ENCODE results near the gene SFI1.

Gene SFI1

DNA sequence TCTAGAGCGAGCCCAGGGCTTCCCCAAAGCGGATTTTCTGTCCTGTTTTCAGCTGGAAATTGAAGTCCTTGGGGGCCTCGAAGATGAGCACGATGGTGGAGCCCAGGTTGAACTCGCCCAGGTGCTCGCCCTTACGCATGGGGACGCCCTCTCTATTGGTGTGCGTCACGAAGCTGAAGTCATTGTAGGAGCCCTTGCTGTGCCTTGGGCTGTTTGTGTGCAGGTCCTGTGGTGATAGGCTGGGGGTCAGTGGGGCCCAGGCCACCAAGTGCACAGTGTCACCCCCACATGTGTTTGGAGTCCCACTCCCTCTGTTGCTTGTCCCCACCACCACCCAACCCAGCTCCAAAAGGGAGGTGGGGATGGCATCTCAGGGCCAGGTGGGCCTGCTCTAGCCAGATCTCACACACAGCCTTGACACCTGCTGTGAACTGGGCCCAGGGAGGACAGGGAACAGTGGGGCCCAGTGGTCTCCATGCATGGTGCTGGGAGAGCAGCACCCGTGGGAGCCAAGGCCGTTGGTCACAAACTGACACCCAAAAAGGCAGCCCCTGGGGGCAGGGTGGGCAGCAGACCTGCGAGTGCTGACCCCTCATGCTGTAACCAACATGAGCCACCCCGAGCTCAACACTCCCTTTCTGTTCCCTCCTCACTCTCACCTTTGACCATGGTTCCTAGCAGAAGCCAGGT lies 123.4 kb downstream of the SFI1 start:
- DNase-seq = no peak

DNA sequence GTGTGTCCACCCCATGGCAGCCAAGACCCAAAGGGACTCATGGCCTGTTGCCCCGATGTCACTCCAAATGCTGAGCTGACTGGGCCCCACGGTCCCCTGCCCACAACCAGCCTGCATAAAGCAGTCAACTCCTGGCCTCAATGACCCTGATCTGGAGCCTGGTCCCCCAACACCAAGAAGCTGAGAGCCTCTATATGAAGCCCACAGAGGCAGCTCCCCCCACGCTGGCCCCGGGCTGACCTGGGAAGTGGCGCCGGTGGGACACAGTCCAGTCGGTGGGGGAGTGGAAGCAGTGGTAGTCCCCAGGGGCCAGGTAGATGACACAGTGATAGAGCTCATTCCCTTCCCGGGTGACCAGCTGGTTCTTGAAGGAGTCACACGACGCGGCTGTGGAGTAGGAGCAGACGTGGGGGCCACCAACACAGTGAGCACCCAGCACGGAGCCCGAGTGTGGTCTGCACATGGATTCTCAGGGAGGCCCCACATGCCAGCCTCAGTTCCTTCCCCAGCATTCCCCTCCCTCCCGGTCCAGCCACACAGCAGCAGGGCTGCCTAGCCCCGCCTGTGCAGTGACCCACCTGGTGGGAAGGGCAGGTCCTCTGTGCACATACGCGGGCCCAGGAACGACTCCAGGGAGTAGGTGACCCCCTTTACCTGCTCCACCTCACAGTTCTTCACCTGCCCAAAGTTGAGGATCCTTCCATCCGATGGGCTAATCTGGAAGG lies 124.6 kb downstream of the SFI1 start:
- DNase-seq = no peak

DNA sequence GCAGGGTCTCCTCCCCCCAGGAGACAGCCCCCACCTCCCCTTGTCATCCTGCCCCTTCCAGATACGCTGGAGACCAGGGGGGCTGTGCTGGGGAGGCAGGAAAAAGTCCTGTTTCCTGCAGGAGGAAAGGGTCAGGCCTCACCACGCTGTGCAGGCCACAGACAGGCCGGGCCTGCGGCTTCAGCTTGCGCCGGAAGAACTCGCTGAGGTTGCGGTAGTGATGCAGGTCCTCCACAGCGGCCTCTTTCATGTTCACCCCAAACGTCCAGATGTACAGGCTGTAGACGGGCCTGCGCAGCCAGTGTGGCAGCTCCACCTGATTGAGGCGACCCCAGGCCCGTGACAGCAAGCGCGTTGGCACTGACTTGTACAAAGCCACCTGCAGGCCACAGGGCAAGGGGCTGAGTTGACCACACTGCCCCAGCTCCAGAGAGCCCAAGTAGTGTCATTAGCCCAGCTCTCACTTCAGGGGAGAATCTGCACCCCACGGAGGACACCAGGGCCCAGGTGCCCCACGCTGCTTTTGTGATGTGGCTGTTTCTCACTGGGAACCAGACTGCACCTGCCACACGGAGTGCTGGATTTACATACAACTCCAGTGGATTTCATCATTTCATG lies 125.3 kb downstream of the SFI1 start:
- DNase-seq = no peak

DNA sequence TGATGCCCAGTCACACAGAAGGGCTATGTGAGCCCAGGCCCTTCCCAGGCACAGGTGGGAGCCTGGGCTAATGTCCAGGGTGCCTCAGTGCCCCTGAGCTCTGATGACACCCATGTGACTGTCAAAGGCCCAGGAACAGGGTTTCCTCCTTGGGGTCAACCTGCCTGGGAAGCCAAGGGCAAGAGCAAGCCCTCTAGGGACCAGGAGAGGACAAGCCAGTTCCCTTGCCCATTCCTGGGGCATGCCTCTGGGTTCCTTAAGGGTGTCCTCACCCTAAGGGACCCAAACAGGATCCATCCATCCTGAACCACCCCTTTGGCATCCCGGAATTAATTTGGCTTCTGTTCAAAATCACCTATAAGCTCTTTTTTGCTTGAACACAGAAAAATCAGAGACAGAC lies 126.6 kb downstream of the SFI1 start:
- no peak for DNase-seq

DNA sequence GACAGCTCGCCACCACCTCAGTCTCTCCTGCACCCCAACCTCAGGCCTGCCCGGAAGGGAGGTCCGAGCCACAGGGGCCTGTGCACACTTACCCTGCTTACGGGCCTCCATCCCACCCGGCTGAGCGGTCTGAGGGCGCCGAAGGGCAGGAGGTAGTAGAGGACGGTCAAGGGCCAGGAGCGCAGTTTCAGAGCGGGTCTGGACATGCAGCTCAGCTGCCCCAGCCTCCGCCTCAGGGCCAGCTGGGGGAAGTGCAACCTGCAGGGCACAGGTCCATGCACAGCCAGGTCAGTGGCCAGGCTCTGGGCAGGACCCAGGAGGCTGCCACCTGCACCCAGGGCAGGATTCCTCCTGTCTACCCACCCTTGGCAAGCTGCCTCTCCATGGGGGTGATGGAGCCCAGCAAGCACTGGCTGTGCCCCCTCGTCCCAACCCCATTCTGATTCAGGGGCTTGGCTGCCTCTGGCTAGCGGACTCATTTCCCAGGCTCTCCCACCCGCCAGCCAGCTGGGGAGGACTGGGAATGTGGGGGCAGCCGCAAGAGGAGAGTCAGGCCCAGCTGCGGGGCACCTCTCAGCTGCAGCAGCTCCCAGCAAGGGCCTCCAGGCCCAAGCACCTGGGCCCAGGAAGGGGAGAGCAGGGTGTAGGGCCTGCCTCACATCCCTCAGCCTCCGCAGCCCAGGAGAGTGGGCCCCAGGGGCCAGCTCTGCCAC lies 127.4 kb downstream of the SFI1 start:
- DNase-seq = no peak

DNA sequence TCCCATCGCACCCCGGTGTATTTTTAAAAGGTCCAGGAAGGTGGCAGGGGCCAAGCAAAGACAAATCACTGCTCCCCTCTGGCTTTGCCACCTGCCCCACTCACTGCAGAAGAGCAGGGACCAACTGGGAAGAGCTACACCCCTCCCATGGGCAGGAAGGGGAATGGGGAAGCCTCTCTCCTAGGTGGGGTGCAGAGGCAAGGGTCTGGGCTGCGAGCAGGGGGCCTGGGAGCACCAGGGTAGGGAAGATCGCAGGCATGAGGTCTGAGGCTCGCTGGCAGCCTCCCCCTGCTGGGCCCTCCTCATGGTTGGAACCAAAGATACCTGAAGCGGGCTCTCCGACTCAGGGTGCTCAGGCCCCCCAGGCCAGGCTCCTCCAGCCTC lies 128.9 kb downstream of the SFI1 start:
- DNase-seq = no peak

DNA sequence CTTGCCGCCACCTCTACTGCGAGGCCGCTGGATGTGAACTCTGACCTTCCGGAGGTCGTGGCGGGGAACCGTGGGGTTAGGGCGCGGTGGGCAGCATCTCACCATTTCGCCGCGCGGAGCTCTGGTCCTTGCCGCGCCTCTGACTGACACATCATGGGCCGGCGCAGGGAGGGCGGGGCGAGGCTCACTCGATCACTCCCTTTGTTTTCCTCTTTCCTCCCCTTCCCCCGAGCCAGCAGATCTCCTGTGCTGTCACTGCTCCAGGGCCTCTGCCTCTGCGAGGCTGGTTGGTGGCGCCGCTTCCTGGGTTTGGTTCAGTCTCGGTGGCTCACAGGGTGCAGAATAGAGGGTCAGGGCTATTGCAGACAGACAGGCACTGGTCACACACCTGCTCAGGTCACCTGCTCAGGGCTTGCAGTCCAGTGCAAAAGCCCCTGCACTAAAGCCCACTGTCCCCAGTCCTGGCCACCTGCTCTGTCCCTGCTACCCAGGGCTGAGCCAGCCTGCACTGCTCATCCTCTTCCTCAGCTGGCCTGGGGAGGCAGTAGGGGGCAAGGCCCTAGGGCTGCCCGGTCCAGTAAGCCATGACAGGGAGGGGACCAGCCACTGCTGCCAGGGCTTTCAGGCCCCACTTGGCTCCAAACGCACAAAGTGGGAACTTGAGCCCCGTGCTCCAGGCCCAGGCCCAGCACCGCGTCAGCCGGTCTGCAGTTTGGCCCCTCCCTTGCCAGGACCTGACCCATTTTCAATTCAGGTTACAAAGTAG lies 129.5 kb downstream of the SFI1 start:
- DNase-seq = peak; percentile 42

DNA sequence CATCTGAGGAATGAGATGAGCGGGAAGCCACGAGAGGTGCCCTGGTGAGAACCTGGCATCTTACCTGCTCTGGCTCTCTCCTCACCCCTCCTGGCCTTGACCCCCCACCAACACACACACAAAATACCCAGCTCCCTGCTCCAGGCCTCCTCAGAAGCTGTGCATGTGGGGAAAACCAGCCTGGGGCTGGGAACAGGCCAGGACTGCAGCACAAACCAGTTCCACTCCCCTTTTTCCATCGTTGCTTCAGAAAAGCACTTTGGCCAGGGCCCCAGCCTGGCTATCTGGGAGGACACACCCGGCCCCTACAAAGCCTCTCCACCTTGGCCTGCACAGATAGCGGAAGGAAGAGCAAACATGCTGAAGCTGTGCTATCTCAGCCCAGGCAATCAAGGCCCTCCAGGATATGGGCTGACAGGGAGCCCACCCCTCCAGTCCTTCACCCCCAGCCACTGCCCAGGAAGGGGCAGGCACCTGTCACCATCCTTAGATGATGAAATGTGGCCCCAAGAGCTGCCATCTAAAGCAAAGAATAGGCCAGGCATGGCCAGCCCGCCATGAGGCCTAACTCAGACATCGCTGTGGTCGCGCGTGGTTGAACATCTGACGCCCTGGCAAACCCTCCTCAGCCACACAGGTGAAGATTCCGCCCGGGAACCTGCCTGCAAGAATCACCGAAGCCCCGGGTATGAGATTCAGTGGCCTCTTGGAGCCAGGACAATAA lies 130.3 kb downstream of the SFI1 start:
- DNase-seq = no peak

DNA sequence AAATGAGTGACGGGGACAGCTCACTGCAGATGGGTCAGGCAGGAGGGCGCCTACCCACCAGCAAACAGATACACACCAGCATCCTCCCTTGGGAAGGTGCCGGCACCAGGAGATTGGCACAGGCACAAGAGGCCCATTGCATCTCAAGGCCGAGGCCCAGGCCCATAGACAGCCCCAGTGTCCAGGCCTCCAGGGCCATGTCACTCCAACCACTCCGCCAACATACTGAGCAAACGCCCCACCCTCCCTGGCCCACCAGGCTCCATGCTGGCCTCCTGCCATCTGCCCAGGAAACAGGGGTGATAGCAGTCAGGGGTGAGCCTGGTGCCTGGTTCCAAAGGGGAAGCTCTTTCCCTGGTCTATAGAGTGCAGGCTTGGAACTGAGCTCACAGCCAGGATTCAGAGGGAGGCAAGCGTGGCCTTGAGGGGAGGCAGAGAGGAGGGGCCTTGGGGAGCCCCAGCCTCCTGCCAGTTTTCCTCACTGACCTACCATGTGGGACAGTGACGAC lies 130.9 kb downstream of the SFI1 start:
- DNase-seq = no peak

DNA sequence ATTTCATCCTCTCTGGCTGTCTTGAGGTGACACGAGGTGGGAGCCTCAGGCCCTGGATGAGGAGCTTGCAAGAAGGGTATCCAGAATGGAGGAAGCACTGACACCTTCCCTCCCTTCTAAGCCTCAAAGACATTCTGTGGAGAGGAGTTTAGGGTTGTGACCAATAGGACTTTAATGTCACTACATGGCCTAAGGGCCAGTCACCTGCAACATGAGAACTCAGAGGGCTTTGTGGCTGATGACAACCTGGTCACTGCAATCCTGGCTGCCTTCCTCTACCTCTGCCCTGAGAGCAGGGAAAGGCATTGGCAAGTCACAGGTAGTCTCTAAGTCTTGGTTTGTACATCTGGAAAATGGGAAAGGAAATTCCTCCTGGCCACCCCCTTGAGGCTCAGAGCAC lies 132.0 kb downstream of the SFI1 start:
- no peak for DNase-seq

DNA sequence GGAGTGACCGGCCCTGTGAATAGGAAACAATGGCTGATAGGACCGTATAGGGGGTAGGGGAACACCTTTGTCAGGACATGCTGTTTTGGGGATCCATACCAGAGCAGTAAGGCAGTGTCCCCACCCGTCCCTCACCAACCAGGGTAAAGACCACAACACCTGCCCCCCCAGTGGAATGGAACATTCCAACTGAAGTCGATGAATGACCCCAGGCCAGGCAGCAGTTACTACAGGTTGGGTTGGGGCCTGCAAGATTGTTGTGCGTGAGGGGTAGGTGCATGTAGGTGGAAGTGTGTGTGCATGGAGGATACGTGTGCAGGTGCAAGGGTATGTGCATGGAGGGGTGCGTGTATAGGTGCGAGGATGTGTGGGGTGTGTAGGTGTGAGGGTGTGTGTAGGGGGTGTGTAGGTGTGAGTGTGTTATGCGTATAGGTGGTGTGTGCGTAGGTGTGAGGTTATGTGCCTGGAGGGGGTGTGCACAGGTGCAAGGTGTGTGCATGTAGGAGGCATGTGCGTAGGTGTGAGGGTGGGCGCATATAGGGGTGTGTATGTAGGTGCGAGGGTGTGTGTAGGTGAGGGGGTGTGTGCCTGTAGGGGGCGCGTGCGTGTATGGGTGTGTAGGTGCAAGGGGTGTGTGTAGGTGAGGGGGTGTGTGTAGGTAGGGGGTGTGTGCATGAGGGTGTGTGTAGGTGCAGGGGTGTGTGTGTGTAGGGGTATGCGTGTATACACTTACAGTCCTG lies 132.8 kb downstream of the SFI1 start:
- no peak for DNase-seq

DNA sequence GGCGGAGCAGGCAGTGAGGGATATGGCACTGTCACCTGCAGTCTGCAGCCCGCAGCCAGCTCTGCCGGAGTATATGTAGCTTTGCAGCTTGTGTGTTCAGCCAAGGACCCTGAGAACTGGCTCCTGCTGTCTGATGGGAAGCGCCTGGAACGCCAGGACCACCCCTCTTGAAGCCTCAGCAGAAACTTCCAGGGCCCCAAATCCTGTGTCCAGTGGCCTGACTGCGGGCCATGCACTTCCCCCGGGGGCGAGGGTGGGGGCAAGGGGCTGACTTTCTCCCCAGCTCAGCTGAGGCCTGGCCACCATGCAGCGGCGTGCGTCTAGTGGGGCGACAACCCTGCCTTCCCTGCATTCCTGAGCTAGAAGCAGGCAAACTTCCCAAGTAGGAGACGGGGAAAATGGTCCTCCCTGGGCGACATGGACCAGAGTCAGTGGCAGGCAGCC lies 133.4 kb downstream of the SFI1 start:
- DNase-seq = no peak

DNA sequence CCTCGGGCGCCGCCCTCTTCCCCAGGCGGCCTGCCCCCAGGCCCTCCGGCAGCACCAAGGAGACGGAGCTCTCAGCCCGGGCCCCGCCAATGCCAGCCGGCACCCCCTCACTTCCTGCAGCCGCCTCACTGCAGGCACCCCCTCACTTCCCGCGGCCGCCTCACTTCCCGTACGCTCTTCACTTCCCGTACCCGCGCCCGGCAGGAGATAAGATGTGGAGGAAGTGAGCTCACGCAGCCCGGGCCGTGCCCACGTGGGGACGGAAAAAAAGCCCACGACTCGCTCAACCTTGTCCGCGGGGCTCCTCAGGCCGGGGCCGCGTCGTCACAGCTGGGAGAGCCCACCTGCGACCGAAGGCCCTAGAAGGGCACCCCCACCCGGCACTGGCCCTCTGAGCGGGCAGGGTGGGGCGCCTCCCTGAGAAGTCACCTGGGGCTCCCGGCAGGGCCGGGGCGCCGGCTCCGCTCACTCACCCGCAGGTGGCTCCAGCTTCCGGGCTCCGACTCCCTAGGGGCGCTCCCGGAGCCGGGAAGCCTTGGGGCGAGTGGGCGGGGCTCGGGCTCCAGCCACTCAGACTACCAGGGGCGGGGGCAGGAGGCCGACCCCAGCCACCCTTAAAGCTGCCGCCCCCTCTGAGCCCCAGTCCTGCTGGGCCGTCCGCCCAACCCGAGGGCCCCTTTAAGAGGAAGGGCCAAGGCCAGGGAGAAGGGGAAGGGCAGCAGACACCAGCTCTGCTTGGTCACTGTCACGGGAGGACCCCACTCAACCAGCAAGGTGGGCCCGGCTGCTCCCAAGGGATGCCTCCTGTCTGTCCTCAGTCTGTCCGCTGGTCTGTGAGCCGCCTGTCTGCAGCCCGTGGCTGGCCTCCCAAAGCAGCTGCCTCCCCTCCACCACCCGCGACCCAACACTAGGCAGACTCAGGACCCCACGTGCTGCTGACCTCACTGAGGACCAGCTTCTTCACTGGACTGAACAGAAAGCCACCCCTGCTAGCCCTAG lies 134.3 kb downstream of the SFI1 start:
- DNase-seq = peak; percentile 82

DNA sequence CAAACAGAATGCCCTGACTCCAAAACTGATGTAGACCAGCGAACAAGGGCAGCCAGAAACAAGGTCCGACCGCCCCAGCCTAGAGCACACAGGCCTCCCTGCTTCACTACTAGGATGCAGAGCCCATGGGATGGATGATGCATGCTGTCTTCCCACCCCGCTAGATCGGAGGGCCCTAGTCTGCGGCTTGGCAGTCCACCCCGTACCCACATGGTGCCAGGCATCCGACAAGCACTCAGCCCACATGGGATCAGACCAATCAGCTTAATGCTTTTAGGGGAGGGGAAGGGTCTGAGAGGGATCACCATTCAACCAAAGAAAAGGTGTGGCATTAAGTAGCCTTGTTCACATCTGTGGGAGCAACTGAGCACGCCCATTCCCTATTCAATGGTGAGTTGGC lies 135.1 kb downstream of the SFI1 start:
- no peak for DNase-seq

DNA sequence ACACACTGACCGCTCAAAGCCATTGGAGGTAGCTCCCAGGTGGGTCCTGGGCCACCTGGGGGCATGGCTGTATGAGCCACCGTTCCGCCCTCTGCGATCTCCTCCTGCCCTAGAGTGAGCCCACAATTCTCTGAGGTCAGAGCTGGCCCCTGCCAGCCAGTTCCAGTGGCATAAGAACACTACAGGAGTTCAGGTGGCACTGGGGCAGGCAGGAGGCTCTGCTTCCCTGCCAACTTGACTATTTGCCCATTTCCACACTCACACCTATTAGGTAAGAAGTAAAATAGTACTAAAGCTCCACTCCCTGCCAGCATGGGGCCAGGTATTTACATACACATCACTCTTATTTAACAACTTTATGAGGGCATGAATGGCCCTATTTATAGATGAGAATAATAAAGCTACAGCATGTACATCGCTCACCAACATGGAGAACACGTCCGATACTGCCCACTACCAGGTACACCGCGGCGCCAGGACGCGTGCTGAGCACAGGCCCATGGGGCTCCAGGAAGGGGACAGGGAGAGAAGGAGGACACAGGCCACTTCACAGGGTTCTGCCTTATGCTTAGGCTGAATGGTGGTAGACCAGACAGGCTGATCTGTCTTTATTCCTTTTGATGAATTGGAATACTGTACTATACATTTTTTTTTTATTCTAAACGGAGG lies 139.4 kb downstream of the SFI1 start:
- DNase-seq = no peak

DNA sequence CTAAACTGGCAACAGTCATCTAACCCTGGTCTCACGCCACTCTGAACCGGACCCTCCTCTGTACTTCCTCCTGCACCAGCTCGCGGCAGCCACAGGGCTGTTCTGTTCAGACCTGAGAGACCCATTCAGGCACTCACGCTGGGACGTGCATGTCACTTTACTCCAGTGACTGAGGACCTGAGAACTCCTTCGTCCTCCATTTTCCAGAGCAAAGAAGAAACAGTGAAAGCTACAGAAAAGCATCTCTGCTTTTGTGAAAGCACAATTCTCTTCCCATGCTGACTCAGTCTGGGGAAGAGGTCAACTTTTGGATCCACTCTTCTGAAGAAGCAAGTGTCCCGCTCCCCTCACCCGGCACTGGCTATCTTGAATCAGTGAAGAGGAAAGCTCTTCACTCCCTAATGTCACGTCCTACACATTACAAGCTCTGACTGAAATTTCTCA lies 141.1 kb downstream of the SFI1 start:
- DNase-seq = no peak

DNA sequence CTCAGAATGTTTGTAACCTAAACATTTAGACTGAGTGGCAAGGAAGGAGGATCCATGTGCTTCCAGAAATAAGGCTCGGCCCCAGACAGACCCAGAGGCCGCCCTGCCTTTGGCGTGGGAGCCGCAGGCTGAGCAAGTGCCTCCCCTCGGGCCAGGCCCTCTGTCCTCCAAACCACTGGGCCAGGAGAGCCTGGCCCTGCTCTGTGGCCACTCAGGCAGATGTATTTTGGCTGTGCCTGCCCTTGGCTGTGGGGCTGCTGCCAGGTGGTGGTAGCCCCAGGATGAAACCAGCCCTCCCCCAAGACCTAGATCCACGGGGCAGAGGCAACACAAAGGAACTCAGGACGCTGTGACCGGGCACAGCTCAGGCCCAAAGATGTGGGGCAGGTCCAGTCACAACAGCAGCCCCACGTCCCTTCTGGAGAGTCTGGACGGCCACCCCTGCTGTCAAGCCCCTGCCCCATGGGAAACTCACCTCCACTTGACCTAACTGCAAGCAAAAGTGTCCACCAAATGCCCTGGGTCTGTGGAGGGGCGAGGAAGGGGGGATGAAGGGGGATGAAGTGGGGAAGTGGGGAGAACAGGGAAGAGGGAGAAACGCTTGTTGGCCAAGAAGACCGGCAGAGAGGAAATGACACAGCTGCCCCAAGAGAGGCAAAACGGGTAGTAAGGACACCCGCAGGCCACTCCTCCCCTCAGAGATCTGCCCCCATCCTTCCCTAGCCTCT lies 141.7 kb downstream of the SFI1 start:
- DNase-seq = no peak

DNA sequence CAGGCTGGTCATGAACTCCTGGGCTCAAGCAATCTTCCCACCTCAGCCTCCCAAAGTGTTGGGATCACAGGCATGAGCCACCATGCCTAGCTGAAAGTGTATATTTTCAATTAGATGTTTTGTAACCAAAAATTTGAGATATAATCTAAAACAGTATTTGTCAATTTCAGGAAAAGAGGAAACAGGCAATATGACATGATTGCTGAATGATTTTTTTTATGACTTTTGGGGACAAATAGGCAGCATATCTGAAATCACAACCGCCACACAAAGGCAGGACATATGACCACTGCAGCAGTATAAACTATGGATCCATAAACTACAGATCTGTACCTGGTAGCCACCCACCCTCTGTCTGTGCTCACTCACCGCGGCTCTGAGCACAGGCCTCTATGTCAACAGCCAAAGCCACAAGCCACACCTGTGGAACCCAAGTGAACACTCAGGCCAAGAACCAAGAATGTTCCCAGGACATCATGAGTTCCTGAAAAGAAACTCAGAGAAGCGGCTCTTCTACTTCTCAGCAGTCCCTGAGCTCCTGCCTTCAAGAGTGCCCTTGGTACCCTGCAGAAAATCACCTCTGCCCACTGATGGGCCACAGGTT lies 143.2 kb downstream of the SFI1 start:
- DNase-seq = no peak
